OCI-LY1 (cell line): ENCODE data around the gene XRCC1.

ENCODE experiments used
- EZH2 ChIP-seq: fragments of 200-600 bp; sonication (generic), shearing (Covaris generic); IDR thresholded peaks from 2 replicates; pipeline ENCODE4 v1.8.0; 2017; ENCODE audit warnings: borderline replicate concordance, mixed run types, mild to moderate bottlenecking, antibody characterized with exemption, low read length, moderate library complexity, mixed read lengths
- TF ChIP-seq, protein P1 (sequence below): fragments of 200-600 bp; sonication (generic), shearing (Covaris generic); IDR thresholded peaks from 2 replicates; pipeline ENCODE4 v1.5.1; 2017; ENCODE audit warnings: mild to moderate bottlenecking, antibody characterized with exemption, low read length, moderate library complexity, mixed read lengths

GRCh38 chr19:43534816-43535761 is 40.2 kb downstream of the XRCC1 start:
- TF ChIP-seq, protein P1, sequence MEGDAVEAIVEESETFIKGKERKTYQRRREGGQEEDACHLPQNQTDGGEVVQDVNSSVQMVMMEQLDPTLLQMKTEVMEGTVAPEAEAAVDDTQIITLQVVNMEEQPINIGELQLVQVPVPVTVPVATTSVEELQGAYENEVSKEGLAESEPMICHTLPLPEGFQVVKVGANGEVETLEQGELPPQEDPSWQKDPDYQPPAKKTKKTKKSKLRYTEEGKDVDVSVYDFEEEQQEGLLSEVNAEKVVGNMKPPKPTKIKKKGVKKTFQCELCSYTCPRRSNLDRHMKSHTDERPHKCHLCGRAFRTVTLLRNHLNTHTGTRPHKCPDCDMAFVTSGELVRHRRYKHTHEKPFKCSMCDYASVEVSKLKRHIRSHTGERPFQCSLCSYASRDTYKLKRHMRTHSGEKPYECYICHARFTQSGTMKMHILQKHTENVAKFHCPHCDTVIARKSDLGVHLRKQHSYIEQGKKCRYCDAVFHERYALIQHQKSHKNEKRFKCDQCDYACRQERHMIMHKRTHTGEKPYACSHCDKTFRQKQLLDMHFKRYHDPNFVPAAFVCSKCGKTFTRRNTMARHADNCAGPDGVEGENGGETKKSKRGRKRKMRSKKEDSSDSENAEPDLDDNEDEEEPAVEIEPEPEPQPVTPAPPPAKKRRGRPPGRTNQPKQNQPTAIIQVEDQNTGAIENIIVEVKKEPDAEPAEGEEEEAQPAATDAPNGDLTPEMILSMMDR = peak; percentile 71
- TF ChIP-seq EZH2 = no peak
